ENCODE measurements around the gene CPNE1.

Gene CPNE1

GRCh38 chr20:35629427-35630145, 35.1 kb downstream of the CPNE1 start:
- H3K4me3 Mint-ChIP-seq = no peak overlapping the region
- H3K27me3 Mint-ChIP-seq (ENCODE audit: low read depth) = no peaks in the 10 kb centered on the region
- H3K27ac Mint-ChIP-seq = no peak overlapping the region

GRCh38 chr20:35627121-35627520, 37.6 kb downstream of the CPNE1 start:
- H3K36me3 Mint-ChIP-seq (ENCODE audit: low read depth) = peaks cover 52% of the 10 kb centered on the region
- no peak for TF ChIP-seq CTCF (IDR thresholded peaks at IDR 0.05; ENCODE audit: unreplicated experiment in 3 of 3)
- no peak overlapping the region for H3K4me3 Mint-ChIP-seq
- H3K27ac Mint-ChIP-seq = no peak overlapping the region
- H3K27me3 Mint-ChIP-seq (ENCODE audit: low read depth) = peaks cover 1% of the 10 kb centered on the region
- no peaks in the 10 kb centered on the region for H3K9me3 Mint-ChIP-seq
- H3K4me1 Mint-ChIP-seq = no peaks in the 10 kb centered on the region

More at GRCh38 chr20:35629427-35630145, 35.1 kb downstream of the CPNE1 start:
- no peaks in the 10 kb centered on the region for H3K4me1 Mint-ChIP-seq
- H3K36me3 Mint-ChIP-seq (ENCODE audit: low read depth) = peaks cover 55% of the 10 kb centered on the region
- no peaks in the 10 kb centered on the region for H3K9me3 Mint-ChIP-seq
- no peak for TF ChIP-seq CTCF (IDR thresholded peaks at IDR 0.05; ENCODE audit: unreplicated experiment in 3 of 3)

- Mint-ChIP-seq H3K27me3 (ENCODE audit: low read depth) (peaks cover 3% of the 10 kb centered on the region), H3K27ac (no peak overlapping the region), H3K4me1 (no peaks in the 10 kb centered on the region), H3K4me3 (no peak overlapping the region), H3K36me3 (ENCODE audit: low read depth) (peaks cover 53% of the 10 kb centered on the region), H3K9me3 (no peaks in the 10 kb centered on the region)
- no peak for TF ChIP-seq CTCF (IDR thresholded peaks at IDR 0.05; ENCODE audit: unreplicated experiment in 3 of 3)
These were observed 38.2 kb downstream of the CPNE1 start for GRCh38 chr20:35626386-35627001.

GRCh38 chr20:35625584-35626385, 38.9 kb downstream of the CPNE1 start:
- H3K36me3 Mint-ChIP-seq (ENCODE audit: low read depth) = peaks cover 49% of the 10 kb centered on the region
- H3K9me3 Mint-ChIP-seq = no peaks in the 10 kb centered on the region
- H3K4me3 Mint-ChIP-seq = no peak overlapping the region
- H3K27ac Mint-ChIP-seq = no peak overlapping the region
- H3K27me3 Mint-ChIP-seq (ENCODE audit: low read depth) = peaks cover 3% of the 10 kb centered on the region
- no peak for TF ChIP-seq CTCF (IDR thresholded peaks at IDR 0.05; ENCODE audit: unreplicated experiment in 3 of 3)
- H3K4me1 Mint-ChIP-seq = no peaks in the 10 kb centered on the region

- Mint-ChIP-seq H3K27ac (no peak overlapping the region), H3K9me3 (no peaks in the 10 kb centered on the region), H3K4me1 (peaks cover 18% of the 10 kb centered on the region), H3K27me3 (ENCODE audit: low read depth) (peaks cover 34% of the 10 kb centered on the region), H3K36me3 (ENCODE audit: low read depth) (peaks cover 18% of the 10 kb centered on the region), H3K4me3 (no peak overlapping the region)
- TF ChIP-seq CTCF (IDR thresholded peaks at IDR 0.05; ENCODE audit: unreplicated experiment in 3 of 3) = no peak
These were observed 43.1 kb downstream of the CPNE1 start for GRCh38 chr20:35621560-35621946.
